ENCODE results near the gene LTBP1.

The LTBP1 gene, protein sequence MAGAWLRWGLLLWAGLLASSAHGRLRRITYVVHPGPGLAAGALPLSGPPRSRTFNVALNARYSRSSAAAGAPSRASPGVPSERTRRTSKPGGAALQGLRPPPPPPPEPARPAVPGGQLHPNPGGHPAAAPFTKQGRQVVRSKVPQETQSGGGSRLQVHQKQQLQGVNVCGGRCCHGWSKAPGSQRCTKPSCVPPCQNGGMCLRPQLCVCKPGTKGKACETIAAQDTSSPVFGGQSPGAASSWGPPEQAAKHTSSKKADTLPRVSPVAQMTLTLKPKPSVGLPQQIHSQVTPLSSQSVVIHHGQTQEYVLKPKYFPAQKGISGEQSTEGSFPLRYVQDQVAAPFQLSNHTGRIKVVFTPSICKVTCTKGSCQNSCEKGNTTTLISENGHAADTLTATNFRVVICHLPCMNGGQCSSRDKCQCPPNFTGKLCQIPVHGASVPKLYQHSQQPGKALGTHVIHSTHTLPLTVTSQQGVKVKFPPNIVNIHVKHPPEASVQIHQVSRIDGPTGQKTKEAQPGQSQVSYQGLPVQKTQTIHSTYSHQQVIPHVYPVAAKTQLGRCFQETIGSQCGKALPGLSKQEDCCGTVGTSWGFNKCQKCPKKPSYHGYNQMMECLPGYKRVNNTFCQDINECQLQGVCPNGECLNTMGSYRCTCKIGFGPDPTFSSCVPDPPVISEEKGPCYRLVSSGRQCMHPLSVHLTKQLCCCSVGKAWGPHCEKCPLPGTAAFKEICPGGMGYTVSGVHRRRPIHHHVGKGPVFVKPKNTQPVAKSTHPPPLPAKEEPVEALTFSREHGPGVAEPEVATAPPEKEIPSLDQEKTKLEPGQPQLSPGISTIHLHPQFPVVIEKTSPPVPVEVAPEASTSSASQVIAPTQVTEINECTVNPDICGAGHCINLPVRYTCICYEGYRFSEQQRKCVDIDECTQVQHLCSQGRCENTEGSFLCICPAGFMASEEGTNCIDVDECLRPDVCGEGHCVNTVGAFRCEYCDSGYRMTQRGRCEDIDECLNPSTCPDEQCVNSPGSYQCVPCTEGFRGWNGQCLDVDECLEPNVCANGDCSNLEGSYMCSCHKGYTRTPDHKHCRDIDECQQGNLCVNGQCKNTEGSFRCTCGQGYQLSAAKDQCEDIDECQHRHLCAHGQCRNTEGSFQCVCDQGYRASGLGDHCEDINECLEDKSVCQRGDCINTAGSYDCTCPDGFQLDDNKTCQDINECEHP (N-terminal part only)

GRCh38 chr2:32946314-32947075, at the start of gene LTBP1:
LTBP1 (plus strand) TSS chr2:32946953; CDS start chr2:32947325, 372 bp downstream.
- no peak within 1 kb of the TSS for H3K9ac ChIP-seq (ENCODE audit: low read length)
- no peaks in the 10 kb centered on the region for H3K36me3 ChIP-seq (ENCODE audit: control insufficient read depth, insufficient read depth, low read length, severe bottlenecking)
- peak within 1 kb of the TSS; percentile 81 for H3K4me3 ChIP-seq (ENCODE audit: low read length)
- H3K4me1 ChIP-seq (ENCODE audit: control insufficient read depth, insufficient read depth, low read length) = no peaks in the 10 kb centered on the region
- no peaks in the 10 kb centered on the region for H3K9me3 ChIP-seq (ENCODE audit: control insufficient read depth, low read length)
- peak; percentile 93 for DNase-seq (ENCODE audit: low read depth)
- H3K27me3 ChIP-seq (replicated peaks; ENCODE audit: control insufficient read depth, insufficient read depth, low read length) = peaks cover 21% of the 10 kb centered on the region

- no peaks in the 10 kb centered on the region for H3K36me3 ChIP-seq (ENCODE audit: control insufficient read depth, insufficient read depth, low read length, severe bottlenecking)
- H3K27me3 ChIP-seq (replicated peaks; ENCODE audit: control insufficient read depth, insufficient read depth, low read length) = peaks cover 45% of the 10 kb centered on the region
- no peak for DNase-seq (ENCODE audit: low read depth)
- no peak overlapping the region for H3K9ac ChIP-seq (ENCODE audit: low read length)
- no peak overlapping the region for H3K4me3 ChIP-seq (ENCODE audit: low read length)
- H3K4me1 ChIP-seq (ENCODE audit: control insufficient read depth, insufficient read depth, low read length) = no peaks in the 10 kb centered on the region
- peaks cover 6% of the 10 kb centered on the region for H3K9me3 ChIP-seq (ENCODE audit: control insufficient read depth, low read length)
Measured at GRCh38 chr2:32900246-32900973, 46.3 kb upstream of the LTBP1 start.

DNA sequence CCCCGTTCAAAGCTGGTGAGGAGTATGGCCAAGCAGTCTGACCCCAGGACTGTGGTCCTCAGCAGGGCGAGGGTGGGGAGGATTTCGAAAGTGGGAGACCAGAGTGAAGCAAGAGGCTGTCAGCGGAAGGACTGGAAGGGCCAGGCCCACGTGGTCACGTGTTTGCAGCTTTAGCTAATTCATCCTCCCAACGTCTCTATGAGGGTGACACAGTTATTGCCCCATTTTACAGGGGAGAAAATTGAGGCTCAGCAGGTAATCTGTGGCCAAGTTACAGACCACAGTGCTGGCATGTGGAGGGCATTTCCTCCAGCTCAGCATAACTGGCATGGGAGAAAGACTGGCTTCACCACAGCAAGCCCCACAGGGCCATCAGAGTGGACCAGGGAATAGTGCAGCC, 45.4 kb upstream of the LTBP1 start:
- Histone ChIP-seq H3K9ac (ENCODE audit: low read length) (no peak overlapping the region), H3K36me3 (ENCODE audit: control insufficient read depth, insufficient read depth, low read length, severe bottlenecking) (no peaks in the 10 kb centered on the region), H3K4me3 (ENCODE audit: low read length) (no peak overlapping the region), H3K27me3 (replicated peaks; ENCODE audit: control insufficient read depth, insufficient read depth, low read length) (peaks cover 39% of the 10 kb centered on the region), H3K4me1 (ENCODE audit: control insufficient read depth, insufficient read depth, low read length) (no peaks in the 10 kb centered on the region), H3K9me3 (ENCODE audit: control insufficient read depth, low read length) (peaks cover 6% of the 10 kb centered on the region)
- no peak for DNase-seq (ENCODE audit: low read depth)

DNA sequence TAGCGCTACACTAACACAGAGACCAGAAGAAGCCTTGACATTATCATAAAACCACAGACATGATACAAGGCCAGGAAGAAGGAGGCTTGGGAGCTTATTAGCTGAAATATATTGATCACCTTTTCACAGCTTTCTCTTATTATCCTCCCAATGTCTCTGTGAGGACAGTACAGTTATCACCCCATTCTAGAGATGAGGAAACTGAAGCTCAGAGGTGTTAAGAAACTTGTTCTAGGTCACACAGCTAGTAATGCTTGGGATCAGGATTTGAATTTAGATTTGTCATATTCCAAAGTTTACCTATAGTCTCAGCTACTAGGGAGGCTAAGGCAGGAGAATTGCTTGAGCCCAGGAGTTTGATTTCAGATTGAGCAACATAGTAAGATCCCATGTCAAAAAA, 44.6 kb upstream of the LTBP1 start:
- peaks cover 3% of the 10 kb centered on the region for H3K9me3 ChIP-seq (ENCODE audit: control insufficient read depth, low read length)
- peaks cover 39% of the 10 kb centered on the region for H3K27me3 ChIP-seq (replicated peaks; ENCODE audit: control insufficient read depth, insufficient read depth, low read length)
- H3K4me1 ChIP-seq (ENCODE audit: control insufficient read depth, insufficient read depth, low read length) = no peaks in the 10 kb centered on the region
- H3K4me3 ChIP-seq (ENCODE audit: low read length) = no peak overlapping the region
- H3K36me3 ChIP-seq (ENCODE audit: control insufficient read depth, insufficient read depth, low read length, severe bottlenecking) = no peaks in the 10 kb centered on the region
- no peak for DNase-seq (ENCODE audit: low read depth)
- H3K9ac ChIP-seq (ENCODE audit: low read length) = no peak overlapping the region

GRCh38 chr2:32902986-32903385, 43.8 kb upstream of the LTBP1 start:
- peaks cover 35% of the 10 kb centered on the region for H3K27me3 ChIP-seq (replicated peaks; ENCODE audit: control insufficient read depth, insufficient read depth, low read length)
- H3K36me3 ChIP-seq (ENCODE audit: control insufficient read depth, insufficient read depth, low read length, severe bottlenecking) = no peaks in the 10 kb centered on the region
- H3K9ac ChIP-seq (ENCODE audit: low read length) = no peak overlapping the region
- H3K4me3 ChIP-seq (ENCODE audit: low read length) = no peak overlapping the region
- H3K9me3 ChIP-seq (ENCODE audit: control insufficient read depth, low read length) = no peaks in the 10 kb centered on the region
- no peak for DNase-seq (ENCODE audit: low read depth)
- no peaks in the 10 kb centered on the region for H3K4me1 ChIP-seq (ENCODE audit: control insufficient read depth, insufficient read depth, low read length)

GRCh38 chr2:32904074-32904473, 42.7 kb upstream of the LTBP1 start:
- no peak for DNase-seq (ENCODE audit: low read depth)
- Histone ChIP-seq H3K27me3 (replicated peaks; ENCODE audit: control insufficient read depth, insufficient read depth, low read length) (peaks cover 33% of the 10 kb centered on the region), H3K9me3 (ENCODE audit: control insufficient read depth, low read length) (no peaks in the 10 kb centered on the region), H3K36me3 (ENCODE audit: control insufficient read depth, insufficient read depth, low read length, severe bottlenecking) (no peaks in the 10 kb centered on the region), H3K4me1 (ENCODE audit: control insufficient read depth, insufficient read depth, low read length) (no peaks in the 10 kb centered on the region), H3K4me3 (ENCODE audit: low read length) (no peak overlapping the region), H3K9ac (ENCODE audit: low read length) (no peak overlapping the region)

- peak; percentile 13 for DNase-seq (ENCODE audit: low read depth)
- Histone ChIP-seq H3K4me1 (ENCODE audit: control insufficient read depth, insufficient read depth, low read length) (no peaks in the 10 kb centered on the region), H3K36me3 (ENCODE audit: control insufficient read depth, insufficient read depth, low read length, severe bottlenecking) (no peaks in the 10 kb centered on the region), H3K9ac (ENCODE audit: low read length) (no peak overlapping the region), H3K9me3 (ENCODE audit: control insufficient read depth, low read length) (no peaks in the 10 kb centered on the region), H3K4me3 (ENCODE audit: low read length) (no peak overlapping the region), H3K27me3 (replicated peaks; ENCODE audit: control insufficient read depth, insufficient read depth, low read length) (peaks cover 31% of the 10 kb centered on the region)
Measured at GRCh38 chr2:32904751-32905150, 42.0 kb upstream of the LTBP1 start.

DNA sequence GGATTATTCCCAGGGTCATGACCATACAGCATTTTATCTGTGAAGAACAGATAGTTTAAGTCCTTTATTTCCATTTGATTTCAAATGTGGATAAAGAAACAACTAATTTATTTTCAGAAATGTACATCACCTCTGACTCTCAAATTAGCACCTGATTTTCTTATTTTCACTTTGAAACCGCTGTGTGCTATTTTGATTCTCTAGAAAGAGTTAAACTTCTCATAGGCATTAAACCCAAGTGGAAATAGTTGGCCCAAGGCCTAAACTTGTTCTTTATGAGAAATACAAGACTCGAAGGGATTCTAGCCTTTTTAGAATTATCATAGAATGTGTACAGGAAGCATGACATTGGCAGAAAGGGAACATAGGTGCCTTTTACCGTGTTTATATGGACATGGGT, 41.5 kb upstream of the LTBP1 start:
- Histone ChIP-seq H3K9ac (ENCODE audit: low read length) (no peak overlapping the region), H3K4me1 (ENCODE audit: control insufficient read depth, insufficient read depth, low read length) (no peaks in the 10 kb centered on the region), H3K4me3 (ENCODE audit: low read length) (no peak overlapping the region), H3K36me3 (ENCODE audit: control insufficient read depth, insufficient read depth, low read length, severe bottlenecking) (no peaks in the 10 kb centered on the region), H3K9me3 (ENCODE audit: control insufficient read depth, low read length) (no peaks in the 10 kb centered on the region), H3K27me3 (replicated peaks; ENCODE audit: control insufficient read depth, insufficient read depth, low read length) (peaks cover 30% of the 10 kb centered on the region)
- DNase-seq (ENCODE audit: low read depth) = no peak

DNA sequence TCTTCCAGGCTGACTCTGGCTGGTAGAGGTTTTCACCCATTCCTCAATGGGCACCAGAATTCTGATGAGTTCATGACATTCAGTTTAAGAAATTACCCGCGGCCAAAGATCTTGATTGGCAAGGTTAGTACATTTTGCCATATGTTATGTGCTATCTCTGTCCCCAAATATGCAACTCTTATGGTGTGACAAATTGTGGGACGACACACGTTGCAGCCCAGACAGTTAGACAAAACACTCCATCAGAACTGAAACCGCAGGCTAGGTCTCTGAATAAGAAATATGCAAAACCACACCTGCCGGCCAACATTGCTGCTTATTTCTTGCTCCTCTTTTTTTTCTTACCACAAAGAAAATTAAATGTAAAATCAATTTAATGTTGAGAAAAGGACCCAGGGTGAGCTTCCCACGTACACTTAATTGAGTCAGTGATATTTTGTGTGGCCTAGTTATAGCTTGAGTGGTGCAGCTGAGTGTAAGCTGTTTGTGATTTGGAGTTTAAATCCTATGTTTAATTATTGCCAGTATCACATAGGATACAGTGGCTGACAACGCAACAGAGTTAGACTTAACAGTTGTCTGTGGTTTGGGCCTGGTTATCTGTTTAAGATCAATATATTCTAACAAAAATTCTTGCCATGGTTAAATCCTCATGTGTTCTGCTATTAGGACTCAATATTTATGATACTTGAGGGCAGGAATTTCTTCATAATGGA, 35.7 kb upstream of the LTBP1 start:
- H3K4me3 ChIP-seq (ENCODE audit: low read length) = no peak overlapping the region
- H3K9ac ChIP-seq (ENCODE audit: low read length) = no peak overlapping the region
- no peaks in the 10 kb centered on the region for H3K4me1 ChIP-seq (ENCODE audit: control insufficient read depth, insufficient read depth, low read length)
- DNase-seq (ENCODE audit: low read depth) = no peak
- H3K27me3 ChIP-seq (replicated peaks; ENCODE audit: control insufficient read depth, insufficient read depth, low read length) = peaks cover 9% of the 10 kb centered on the region
- H3K36me3 ChIP-seq (ENCODE audit: control insufficient read depth, insufficient read depth, low read length, severe bottlenecking) = no peaks in the 10 kb centered on the region
- H3K9me3 ChIP-seq (ENCODE audit: control insufficient read depth, low read length) = no peaks in the 10 kb centered on the region

DNA sequence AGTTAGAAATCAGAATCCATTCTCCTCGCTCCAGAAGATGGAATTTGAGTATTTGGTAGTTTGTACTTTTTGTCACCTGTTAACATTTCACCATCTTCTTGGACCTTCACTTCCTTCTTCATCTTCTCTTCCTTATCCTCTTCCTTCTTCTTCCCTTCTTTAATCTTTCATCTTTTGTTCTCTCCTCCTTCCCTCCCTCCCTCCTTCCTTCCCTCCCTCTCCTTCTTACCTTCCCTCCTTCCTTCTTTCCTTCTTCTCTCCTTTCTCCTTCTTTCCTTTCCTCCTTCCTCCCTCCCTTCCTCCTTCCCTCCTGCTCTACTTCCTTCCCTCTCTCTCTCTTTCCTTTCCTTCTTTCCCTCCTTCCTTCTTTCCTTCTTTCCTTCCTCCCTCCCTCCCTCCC, 31.1 kb upstream of the LTBP1 start:
- Histone ChIP-seq H3K27me3 (replicated peaks; ENCODE audit: control insufficient read depth, insufficient read depth, low read length) (peaks cover 7% of the 10 kb centered on the region), H3K4me3 (ENCODE audit: low read length) (no peak overlapping the region), H3K36me3 (ENCODE audit: control insufficient read depth, insufficient read depth, low read length, severe bottlenecking) (no peaks in the 10 kb centered on the region), H3K9me3 (ENCODE audit: control insufficient read depth, low read length) (no peaks in the 10 kb centered on the region), H3K9ac (ENCODE audit: low read length) (no peak overlapping the region), H3K4me1 (ENCODE audit: control insufficient read depth, insufficient read depth, low read length) (no peaks in the 10 kb centered on the region)
- DNase-seq (ENCODE audit: low read depth) = no peak

All from adipocyte (in vitro differentiated cells).